ENCODE measurements around the gene NCAPD2.
"Not testable (repeated sequence)": the region's sequence is repeated elsewhere in the genome, so short reads cannot be mapped to it uniquely, and the experiment has no call there.

Gene NCAPD2

DNA sequence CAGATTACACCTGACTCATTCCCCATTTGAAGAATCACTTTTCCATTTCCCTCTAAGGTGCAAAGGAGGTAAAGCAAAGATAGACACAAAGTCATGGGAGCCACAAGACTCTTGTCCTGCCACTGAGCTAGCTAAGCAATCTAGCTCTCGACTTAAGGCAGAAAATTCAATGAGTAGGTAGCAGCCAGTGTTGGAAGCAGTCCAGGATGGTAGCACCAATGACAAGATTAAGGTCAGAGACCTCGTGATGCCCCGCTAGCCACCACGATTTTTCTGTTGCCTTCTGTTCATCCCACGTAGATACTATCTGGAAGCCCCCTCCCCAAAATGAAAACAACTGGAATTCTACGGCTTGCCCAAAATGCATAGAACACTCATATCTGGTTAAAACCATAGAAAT, 24.8 kb upstream of the NCAPD2 start:
- H3K27ac ChIP-seq (ENCODE audit: low read depth, low read length) = no peak overlapping the region
- no peaks in the 10 kb centered on the region for H3K27me3 ChIP-seq (ENCODE audit: control insufficient read depth, insufficient read depth, low read length)
- no peak overlapping the region for H3K9ac ChIP-seq (ENCODE audit: low read length)
- H3K4me1 ChIP-seq (ENCODE audit: control insufficient read depth, insufficient read depth, low read length) = peaks cover 11% of the 10 kb centered on the region
- peaks cover 11% of the 10 kb centered on the region for H3K36me3 ChIP-seq (ENCODE audit: control insufficient read depth, insufficient read depth, low read length)
- peak overlapping the region; percentile 89 for H3K4me3 ChIP-seq (ENCODE audit: low read length)

DNA sequence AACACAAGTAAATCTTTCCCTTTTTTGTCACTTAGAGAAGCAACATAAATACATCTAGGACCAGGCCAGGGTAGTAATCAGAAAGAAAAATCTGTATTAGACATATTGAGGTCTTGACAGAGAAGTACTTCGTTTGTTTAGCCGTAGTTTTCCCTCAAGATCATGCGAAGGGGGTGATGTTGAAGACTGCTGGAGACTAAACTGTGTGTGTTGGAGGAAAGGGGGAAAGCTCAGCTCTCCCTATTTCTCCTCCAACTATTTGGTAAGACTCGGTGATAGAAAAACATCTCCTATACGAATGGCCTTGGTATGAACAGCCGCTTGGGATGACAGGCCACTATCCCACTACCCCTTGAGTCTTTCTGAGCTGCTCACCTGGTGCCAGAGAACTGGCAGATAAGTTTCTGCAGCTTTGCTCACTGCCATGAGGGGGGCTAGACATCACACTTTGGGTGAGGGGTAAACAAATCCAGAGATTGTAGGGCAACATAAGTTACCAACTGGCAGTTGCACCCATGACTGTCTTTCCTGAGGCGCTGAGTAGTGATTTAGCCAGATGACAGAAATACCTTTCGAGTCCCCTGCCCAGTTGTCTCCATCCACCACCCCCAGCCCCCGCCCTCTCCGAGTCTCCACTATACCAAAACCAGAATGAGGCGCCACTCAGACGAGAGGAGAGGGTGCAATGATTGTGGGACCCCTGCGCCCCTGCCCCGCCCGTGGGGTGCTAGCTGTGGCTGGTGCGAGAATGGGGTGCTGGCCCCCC, 24.1 kb upstream of the NCAPD2 start:
- Histone ChIP-seq H3K4me1 (ENCODE audit: control insufficient read depth, insufficient read depth, low read length) (peaks cover 11% of the 10 kb centered on the region), H3K36me3 (ENCODE audit: control insufficient read depth, insufficient read depth, low read length) (peaks cover 5% of the 10 kb centered on the region), H3K27me3 (ENCODE audit: control insufficient read depth, insufficient read depth, low read length) (no peaks in the 10 kb centered on the region), H3K4me3 (ENCODE audit: low read length) (peak overlapping the region; percentile 89), H3K9ac (ENCODE audit: low read length) (peak overlapping the region; percentile 66), H3K27ac (ENCODE audit: low read depth, low read length) (peak overlapping the region; percentile 95)

DNA sequence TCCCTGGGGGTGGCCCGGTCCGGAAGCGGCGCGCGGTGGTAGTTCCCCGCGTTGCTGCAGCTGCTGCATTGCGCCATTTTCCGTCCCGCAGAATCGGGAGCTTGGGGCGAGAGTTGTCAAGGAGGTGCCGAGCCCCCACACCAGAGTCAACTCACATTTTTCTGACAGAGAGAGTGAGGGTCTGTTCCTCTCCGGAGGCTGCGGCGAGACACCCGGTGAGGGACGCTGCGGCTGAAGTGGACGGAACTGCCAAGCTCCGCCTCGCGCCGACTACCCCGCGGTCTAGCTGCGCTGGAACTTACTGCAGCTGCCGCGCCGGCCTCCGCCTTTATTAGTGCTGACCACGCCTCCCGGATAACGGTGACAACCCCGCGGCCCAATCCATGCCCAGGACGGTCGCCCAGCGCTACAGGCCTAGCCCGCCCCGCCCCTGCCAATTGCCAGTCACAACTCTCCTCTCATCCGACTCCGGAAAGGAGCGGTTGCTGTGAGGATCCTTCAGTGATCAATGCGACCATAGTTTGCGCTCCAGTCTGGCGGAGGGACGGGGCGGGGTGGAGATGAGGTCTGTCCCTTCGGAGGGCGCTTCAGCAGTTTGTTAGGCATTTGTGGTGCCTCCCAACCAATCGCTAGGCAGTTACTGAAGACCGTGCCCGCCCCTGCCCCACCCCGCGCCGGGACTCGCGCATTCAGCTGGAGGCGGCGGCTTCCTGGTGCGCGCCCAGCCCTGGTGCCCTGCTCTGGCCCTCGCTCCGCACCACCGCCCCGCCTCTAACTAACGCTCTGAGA, 23.3 kb upstream of the NCAPD2 start, which contains the start of gene VAMP1:
TSS of gene VAMP1 (minus strand) at position 303 of the 789 bp plus-strand sequence. CDS start at position 157, 146 bp downstream.
- Histone ChIP-seq H3K27me3 (ENCODE audit: control insufficient read depth, insufficient read depth, low read length) (no peaks in the 10 kb centered on the region), H3K4me1 (ENCODE audit: control insufficient read depth, insufficient read depth, low read length) (peaks cover 11% of the 10 kb centered on the region), H3K9ac (ENCODE audit: low read length) (peak within 1 kb of the TSS; percentile 84), H3K27ac (ENCODE audit: low read depth, low read length) (peak within 1 kb of the TSS; percentile 95), H3K36me3 (ENCODE audit: control insufficient read depth, insufficient read depth, low read length) (peaks cover 2% of the 10 kb centered on the region), H3K4me3 (ENCODE audit: low read length) (peak within 1 kb of the TSS; percentile 89)

DNA sequence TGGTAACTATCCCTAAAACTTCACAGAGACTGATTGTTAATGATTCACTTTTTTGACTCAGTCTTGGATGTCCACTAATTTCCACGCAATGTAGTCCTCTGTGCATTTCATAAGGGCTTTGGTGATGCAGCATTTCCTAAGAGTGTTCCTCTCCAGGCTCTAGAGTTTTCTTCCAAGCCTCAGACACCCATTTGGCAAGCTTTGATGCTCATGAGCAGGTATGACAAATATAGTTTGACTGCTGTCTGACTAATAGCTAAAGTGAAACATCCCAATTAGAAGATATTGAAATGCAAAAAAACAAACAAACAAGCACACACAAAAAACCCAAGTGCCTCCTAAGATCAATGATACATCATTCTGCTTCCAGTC, 21.9 kb upstream of the NCAPD2 start:
- Histone ChIP-seq H3K4me1 (ENCODE audit: control insufficient read depth, insufficient read depth, low read length) (peaks cover 9% of the 10 kb centered on the region), H3K27me3 (ENCODE audit: control insufficient read depth, insufficient read depth, low read length) (no peaks in the 10 kb centered on the region), H3K4me3 (ENCODE audit: low read length) (no peak overlapping the region), H3K9ac (ENCODE audit: low read length) (no peak overlapping the region), H3K27ac (ENCODE audit: low read depth, low read length) (no peak overlapping the region), H3K36me3 (ENCODE audit: control insufficient read depth, insufficient read depth, low read length) (no peaks in the 10 kb centered on the region)

- no peaks in the 10 kb centered on the region for H3K36me3 ChIP-seq (ENCODE audit: control insufficient read depth, insufficient read depth, low read length)
- H3K27ac ChIP-seq (ENCODE audit: low read depth, low read length) = no peak overlapping the region
- peaks cover 9% of the 10 kb centered on the region for H3K4me1 ChIP-seq (ENCODE audit: control insufficient read depth, insufficient read depth, low read length)
- H3K9ac ChIP-seq (ENCODE audit: low read length) = no peak overlapping the region
- no peak overlapping the region for H3K4me3 ChIP-seq (ENCODE audit: low read length)
- H3K27me3 ChIP-seq (ENCODE audit: control insufficient read depth, insufficient read depth, low read length) = no peaks in the 10 kb centered on the region
These were observed 21.4 kb upstream of the NCAPD2 start for GRCh38 chr12:6472491-6472890.

GRCh38 chr12:6475233-6475975, 18.5 kb upstream of the NCAPD2 start:
- not testable (repeated sequence) for H3K9ac ChIP-seq (ENCODE audit: low read length); H3K27me3 ChIP-seq (ENCODE audit: control insufficient read depth, insufficient read depth, low read length); H3K36me3 ChIP-seq (ENCODE audit: control insufficient read depth, insufficient read depth, low read length); H3K27ac ChIP-seq (ENCODE audit: low read depth, low read length); H3K4me1 ChIP-seq (ENCODE audit: control insufficient read depth, insufficient read depth, low read length); H3K4me3 ChIP-seq (ENCODE audit: low read length)

- no peaks in the 10 kb centered on the region for H3K36me3 ChIP-seq (ENCODE audit: control insufficient read depth, insufficient read depth, low read length)
- H3K9ac ChIP-seq (ENCODE audit: low read length) = no peak overlapping the region
- H3K4me3 ChIP-seq (ENCODE audit: low read length) = no peak overlapping the region
- no peaks in the 10 kb centered on the region for H3K4me1 ChIP-seq (ENCODE audit: control insufficient read depth, insufficient read depth, low read length)
- no peaks in the 10 kb centered on the region for H3K27me3 ChIP-seq (ENCODE audit: control insufficient read depth, insufficient read depth, low read length)
- H3K27ac ChIP-seq (ENCODE audit: low read depth, low read length) = peak overlapping the region; percentile 19
These were observed 17.4 kb upstream of the NCAPD2 start for GRCh38 chr12:6476489-6476888.

- H3K4me3 ChIP-seq (ENCODE audit: low read length); H3K9ac ChIP-seq (ENCODE audit: low read length); H3K4me1 ChIP-seq (ENCODE audit: control insufficient read depth, insufficient read depth, low read length); H3K36me3 ChIP-seq (ENCODE audit: control insufficient read depth, insufficient read depth, low read length); H3K27ac ChIP-seq (ENCODE audit: low read depth, low read length); H3K27me3 ChIP-seq (ENCODE audit: control insufficient read depth, insufficient read depth, low read length): not testable (repeated sequence)
These were observed 16.1 kb upstream of the NCAPD2 start for GRCh38 chr12:6477601-6478377.

DNA sequence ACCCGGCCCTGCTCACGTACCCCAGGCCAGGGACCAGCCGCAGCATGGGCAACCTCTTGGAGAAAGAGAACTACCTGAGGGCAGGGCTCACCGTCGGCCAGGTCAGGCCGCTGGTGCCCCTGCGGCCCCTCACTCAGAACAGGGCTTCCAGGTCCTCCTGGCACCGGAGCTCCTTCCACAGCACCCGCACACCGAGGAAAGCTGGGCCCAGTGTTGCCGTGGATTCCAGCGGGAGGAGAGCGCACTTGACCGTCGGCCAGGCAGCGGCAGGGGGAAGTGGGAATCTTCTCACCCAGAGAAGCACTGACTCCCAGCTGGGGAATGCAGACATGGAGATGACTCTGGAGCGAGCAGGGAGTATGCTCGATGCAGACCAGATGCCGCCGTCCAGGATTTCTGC, 15.5 kb upstream of the NCAPD2 start:
- no peak overlapping the region for H3K27ac ChIP-seq (ENCODE audit: low read depth, low read length)
- no peaks in the 10 kb centered on the region for H3K36me3 ChIP-seq (ENCODE audit: control insufficient read depth, insufficient read depth, low read length)
- no peak overlapping the region for H3K9ac ChIP-seq (ENCODE audit: low read length)
- no peaks in the 10 kb centered on the region for H3K4me1 ChIP-seq (ENCODE audit: control insufficient read depth, insufficient read depth, low read length)
- H3K4me3 ChIP-seq (ENCODE audit: low read length) = no peak overlapping the region
- no peaks in the 10 kb centered on the region for H3K27me3 ChIP-seq (ENCODE audit: control insufficient read depth, insufficient read depth, low read length)

DNA sequence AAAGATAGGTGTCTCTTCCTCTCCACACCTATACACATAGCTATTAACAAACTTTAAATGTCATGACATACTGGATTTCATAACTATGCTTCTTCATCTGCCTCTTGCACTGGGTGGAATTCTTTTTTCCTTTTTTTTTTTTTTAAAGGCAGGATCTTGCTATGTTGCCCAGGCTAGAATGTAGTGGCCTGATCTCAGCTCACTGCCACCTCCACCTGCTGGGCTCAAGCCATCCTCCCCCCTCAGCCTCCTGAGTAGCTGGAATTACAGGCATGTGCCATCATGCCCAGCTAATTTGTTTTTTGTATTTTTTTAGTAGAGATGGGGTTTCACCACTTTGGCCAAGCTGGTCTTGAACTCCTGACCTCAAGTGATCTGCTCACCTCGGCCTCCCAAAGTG, 5.7 kb upstream of the NCAPD2 start:
- no peaks in the 10 kb centered on the region for H3K4me1 ChIP-seq (ENCODE audit: control insufficient read depth, insufficient read depth, low read length)
- H3K27me3 ChIP-seq (ENCODE audit: control insufficient read depth, insufficient read depth, low read length) = no peaks in the 10 kb centered on the region
- no peak overlapping the region for H3K9ac ChIP-seq (ENCODE audit: low read length)
- no peak overlapping the region for H3K27ac ChIP-seq (ENCODE audit: low read depth, low read length)
- peaks cover 2% of the 10 kb centered on the region for H3K36me3 ChIP-seq (ENCODE audit: control insufficient read depth, insufficient read depth, low read length)
- H3K4me3 ChIP-seq (ENCODE audit: low read length) = no peak overlapping the region

- H3K36me3 ChIP-seq (ENCODE audit: control insufficient read depth, insufficient read depth, low read length) = peaks cover 2% of the 10 kb centered on the region
- no peak overlapping the region for H3K27ac ChIP-seq (ENCODE audit: low read depth, low read length)
- peaks cover 4% of the 10 kb centered on the region for H3K4me1 ChIP-seq (ENCODE audit: control insufficient read depth, insufficient read depth, low read length)
- no peak overlapping the region for H3K4me3 ChIP-seq (ENCODE audit: low read length)
- no peak overlapping the region for H3K9ac ChIP-seq (ENCODE audit: low read length)
- no peaks in the 10 kb centered on the region for H3K27me3 ChIP-seq (ENCODE audit: control insufficient read depth, insufficient read depth, low read length)
These were observed 4.5 kb upstream of the NCAPD2 start for GRCh38 chr12:6489449-6489848.

- H3K36me3 ChIP-seq (ENCODE audit: control insufficient read depth, insufficient read depth, low read length); H3K4me1 ChIP-seq (ENCODE audit: control insufficient read depth, insufficient read depth, low read length); H3K9ac ChIP-seq (ENCODE audit: low read length); H3K27ac ChIP-seq (ENCODE audit: low read depth, low read length); H3K27me3 ChIP-seq (ENCODE audit: control insufficient read depth, insufficient read depth, low read length); H3K4me3 ChIP-seq (ENCODE audit: low read length): not testable (repeated sequence)
These were observed 3.2 kb upstream of the NCAPD2 start for GRCh38 chr12:6490673-6491072.
